Loucy (cell line): ENCODE measurements around the gene SMOC2.

Source experiments
- EZH2phosphoT487 ChIP-seq: fragments of 200-600 bp; IDR thresholded peaks from 2 replicates; pipeline ENCODE4 v1.6.1; 2018; ENCODE audit warnings: antibody characterized with exemption, mild to moderate bottlenecking, moderate library complexity, borderline replicate concordance
- TF ChIP-seq, protein P1 (sequence below): fragments of 200-600 bp; sonication (generic); conservative IDR thresholded peaks from 2 replicates; pipeline ENCODE4 v1.5.1; 2014; ENCODE audit warnings: mild to moderate bottlenecking, antibody characterized with exemption, low read length

DNA sequence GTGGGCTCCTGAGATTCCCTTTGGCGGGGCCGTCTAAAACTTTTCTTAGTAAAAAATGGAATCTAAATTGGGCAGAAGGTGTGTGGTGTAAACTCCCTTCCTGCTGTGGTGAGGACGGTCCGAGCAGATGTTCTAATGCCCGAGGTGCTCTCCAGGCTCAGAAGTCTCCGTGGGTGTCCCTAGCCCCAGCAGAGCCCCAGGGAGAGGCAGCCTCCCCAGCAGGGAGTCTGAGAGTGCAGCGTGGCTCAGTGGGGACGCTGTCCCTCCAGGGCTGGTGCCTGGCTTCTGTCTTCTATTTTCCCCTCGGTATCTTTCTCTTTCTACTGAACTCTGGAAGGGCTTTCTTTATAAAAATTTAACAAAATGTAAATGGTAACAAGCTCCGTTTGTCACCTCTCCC lies 208.2 kb downstream of the SMOC2 start:
- TF ChIP-seq, protein P1, sequence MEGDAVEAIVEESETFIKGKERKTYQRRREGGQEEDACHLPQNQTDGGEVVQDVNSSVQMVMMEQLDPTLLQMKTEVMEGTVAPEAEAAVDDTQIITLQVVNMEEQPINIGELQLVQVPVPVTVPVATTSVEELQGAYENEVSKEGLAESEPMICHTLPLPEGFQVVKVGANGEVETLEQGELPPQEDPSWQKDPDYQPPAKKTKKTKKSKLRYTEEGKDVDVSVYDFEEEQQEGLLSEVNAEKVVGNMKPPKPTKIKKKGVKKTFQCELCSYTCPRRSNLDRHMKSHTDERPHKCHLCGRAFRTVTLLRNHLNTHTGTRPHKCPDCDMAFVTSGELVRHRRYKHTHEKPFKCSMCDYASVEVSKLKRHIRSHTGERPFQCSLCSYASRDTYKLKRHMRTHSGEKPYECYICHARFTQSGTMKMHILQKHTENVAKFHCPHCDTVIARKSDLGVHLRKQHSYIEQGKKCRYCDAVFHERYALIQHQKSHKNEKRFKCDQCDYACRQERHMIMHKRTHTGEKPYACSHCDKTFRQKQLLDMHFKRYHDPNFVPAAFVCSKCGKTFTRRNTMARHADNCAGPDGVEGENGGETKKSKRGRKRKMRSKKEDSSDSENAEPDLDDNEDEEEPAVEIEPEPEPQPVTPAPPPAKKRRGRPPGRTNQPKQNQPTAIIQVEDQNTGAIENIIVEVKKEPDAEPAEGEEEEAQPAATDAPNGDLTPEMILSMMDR, result no peak
- TF ChIP-seq EZH2phosphoT487, result no peak
